Nephron progenitor cell (in vitro differentiated cells): ENCODE data around the gene SLC10A2.

Experiments
- DNase-seq: peaks from one replicate; pipeline ENCODE4 v3.0.0; 2021
- H3K27ac Mint-ChIP-seq: 2 replicates; pipeline ENCODE4 v1.8.0; 2021; ENCODE audit warnings: mild to moderate bottlenecking, moderate library complexity, mixed read lengths
- H3K27me3 Mint-ChIP-seq: 2 replicates; pipeline ENCODE4 v1.8.0; 2021; ENCODE audit warnings: mild to moderate bottlenecking, low read depth, mixed read lengths; ENCODE audit not compliant: poor library complexity
- H3K36me3 Mint-ChIP-seq: 2 replicates; pipeline ENCODE4 v1.8.0; 2021; ENCODE audit warnings: low read depth, mixed read lengths
- H3K4me1 Mint-ChIP-seq: 2 replicates; pipeline ENCODE4 v1.8.0; 2021; ENCODE audit warnings: mixed read lengths
- H3K4me3 Mint-ChIP-seq: 2 replicates; pipeline ENCODE4 v1.8.0; 2021; ENCODE audit warnings: mild to moderate bottlenecking, moderate library complexity, mixed read lengths
- H3K9me3 Mint-ChIP-seq: 2 replicates; pipeline ENCODE4 v1.8.0; 2021; ENCODE audit warnings: mild to moderate bottlenecking, moderate library complexity, mixed read lengths
- TF ChIP-seq, protein P1 (sequence below): fragments of 200-600 bp; sonication (generic); IDR thresholded peaks from 2 replicates; pipeline ENCODE4 v1.5.0; 2021; ENCODE audit warnings: antibody characterized with exemption

The SLC10A2 gene

DNA sequence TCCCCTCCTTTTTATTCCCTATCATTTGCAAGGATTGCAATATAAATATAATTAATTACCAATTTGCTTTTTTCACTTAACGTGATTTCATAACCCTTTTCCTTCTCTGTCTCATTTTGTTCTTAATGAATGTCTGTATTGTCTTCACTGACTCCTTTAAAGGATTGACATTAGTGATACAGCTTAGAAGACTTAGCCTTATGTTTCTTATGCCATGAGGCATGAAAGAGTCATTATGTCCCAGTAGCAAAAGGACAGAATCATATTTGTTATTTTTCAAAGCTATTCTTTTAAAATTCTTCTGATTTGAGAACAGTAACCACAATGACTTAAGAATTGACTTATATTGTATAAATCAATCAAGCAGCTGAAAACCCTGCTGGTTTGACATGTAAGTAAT is 26.2 kb downstream of the SLC10A2 start:
- Mint-ChIP-seq H3K27ac (no peak overlapping the region), H3K4me3 (no peak overlapping the region), H3K4me1 (peaks cover 22% of the 10 kb centered on the region), H3K27me3 (peaks cover 2% of the 10 kb centered on the region), H3K9me3 (no peaks in the 10 kb centered on the region), H3K36me3 (no peaks in the 10 kb centered on the region)
- TF ChIP-seq, protein P1, sequence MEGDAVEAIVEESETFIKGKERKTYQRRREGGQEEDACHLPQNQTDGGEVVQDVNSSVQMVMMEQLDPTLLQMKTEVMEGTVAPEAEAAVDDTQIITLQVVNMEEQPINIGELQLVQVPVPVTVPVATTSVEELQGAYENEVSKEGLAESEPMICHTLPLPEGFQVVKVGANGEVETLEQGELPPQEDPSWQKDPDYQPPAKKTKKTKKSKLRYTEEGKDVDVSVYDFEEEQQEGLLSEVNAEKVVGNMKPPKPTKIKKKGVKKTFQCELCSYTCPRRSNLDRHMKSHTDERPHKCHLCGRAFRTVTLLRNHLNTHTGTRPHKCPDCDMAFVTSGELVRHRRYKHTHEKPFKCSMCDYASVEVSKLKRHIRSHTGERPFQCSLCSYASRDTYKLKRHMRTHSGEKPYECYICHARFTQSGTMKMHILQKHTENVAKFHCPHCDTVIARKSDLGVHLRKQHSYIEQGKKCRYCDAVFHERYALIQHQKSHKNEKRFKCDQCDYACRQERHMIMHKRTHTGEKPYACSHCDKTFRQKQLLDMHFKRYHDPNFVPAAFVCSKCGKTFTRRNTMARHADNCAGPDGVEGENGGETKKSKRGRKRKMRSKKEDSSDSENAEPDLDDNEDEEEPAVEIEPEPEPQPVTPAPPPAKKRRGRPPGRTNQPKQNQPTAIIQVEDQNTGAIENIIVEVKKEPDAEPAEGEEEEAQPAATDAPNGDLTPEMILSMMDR, result no peak
- DNase-seq, result no peak

DNA sequence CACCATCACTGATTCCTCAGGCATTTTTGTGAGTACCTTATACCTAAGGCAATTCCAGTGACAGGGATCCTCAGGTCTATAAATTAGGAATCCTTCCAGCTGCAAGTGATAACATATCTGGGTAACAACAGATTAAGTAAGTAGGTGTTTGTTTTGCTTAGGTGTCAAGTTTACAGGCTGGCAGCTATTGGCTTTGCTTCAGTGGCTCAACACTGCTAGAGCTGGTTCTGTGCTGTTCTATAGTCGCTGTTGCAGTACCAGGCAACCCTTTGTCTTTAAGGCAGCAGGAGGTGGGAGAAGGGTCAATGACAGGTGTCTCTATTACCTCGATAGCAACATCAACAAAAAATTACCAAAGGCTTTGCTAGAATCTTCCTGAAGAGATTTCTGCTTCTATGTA is 27.0 kb downstream of the SLC10A2 start:
- Mint-ChIP-seq H3K4me3 (no peak overlapping the region), H3K9me3 (no peaks in the 10 kb centered on the region), H3K27ac (no peak overlapping the region), H3K4me1 (peaks cover 13% of the 10 kb centered on the region), H3K27me3 (no peaks in the 10 kb centered on the region), H3K36me3 (no peaks in the 10 kb centered on the region)
- peak; percentile 12 for DNase-seq
- TF ChIP-seq, protein P1, result no peak

DNA sequence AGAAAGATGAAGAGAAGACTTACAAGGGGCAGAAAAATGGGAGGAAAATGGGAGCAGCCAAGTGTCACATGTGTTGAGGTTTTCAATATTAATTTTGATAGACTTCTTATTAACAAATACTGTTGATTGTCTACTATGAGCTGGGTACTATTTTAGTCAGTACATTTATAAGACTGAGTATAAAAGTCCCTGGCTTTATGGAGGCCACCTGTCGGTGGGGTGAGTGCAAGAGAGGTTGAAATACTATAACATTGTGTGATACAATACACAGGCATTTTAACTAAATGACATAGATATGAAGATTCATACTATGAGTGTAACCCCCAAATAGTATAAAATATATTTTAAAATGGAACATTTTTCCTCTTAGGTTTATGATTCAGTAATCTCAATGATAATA is 29.9 kb downstream of the SLC10A2 start:
- Mint-ChIP-seq H3K27me3 (no peaks in the 10 kb centered on the region), H3K27ac (no peak overlapping the region), H3K4me1 (peaks cover 13% of the 10 kb centered on the region), H3K4me3 (no peak overlapping the region), H3K36me3 (no peaks in the 10 kb centered on the region), H3K9me3 (no peaks in the 10 kb centered on the region)
- no peak for DNase-seq
- TF ChIP-seq, protein P1, result no peak

DNA sequence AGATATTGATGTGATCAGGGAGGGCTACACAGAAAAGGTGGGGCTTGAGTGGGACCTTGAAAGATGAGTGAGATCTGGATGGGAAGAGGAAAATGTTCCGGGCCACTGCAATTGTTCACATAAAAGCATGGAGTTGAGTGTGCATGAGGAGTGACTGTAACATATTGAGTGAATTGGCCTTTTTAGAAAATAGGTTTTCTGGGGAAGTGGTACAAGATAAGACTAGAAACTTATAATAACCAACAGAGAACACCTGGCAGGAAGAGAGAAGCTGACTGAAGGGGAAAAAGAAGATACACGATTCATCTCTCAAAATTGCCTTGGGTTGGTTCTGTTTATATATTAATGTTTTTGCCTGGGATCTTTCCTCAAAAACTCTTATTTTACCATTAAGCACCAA is 32.2 kb downstream of the SLC10A2 start:
- Mint-ChIP-seq H3K4me1 (peaks cover 5% of the 10 kb centered on the region), H3K36me3 (no peaks in the 10 kb centered on the region), H3K27ac (no peak overlapping the region), H3K4me3 (no peak overlapping the region), H3K9me3 (no peaks in the 10 kb centered on the region), H3K27me3 (no peaks in the 10 kb centered on the region)
- no peak for DNase-seq
- TF ChIP-seq, protein P1, result no peak

DNA sequence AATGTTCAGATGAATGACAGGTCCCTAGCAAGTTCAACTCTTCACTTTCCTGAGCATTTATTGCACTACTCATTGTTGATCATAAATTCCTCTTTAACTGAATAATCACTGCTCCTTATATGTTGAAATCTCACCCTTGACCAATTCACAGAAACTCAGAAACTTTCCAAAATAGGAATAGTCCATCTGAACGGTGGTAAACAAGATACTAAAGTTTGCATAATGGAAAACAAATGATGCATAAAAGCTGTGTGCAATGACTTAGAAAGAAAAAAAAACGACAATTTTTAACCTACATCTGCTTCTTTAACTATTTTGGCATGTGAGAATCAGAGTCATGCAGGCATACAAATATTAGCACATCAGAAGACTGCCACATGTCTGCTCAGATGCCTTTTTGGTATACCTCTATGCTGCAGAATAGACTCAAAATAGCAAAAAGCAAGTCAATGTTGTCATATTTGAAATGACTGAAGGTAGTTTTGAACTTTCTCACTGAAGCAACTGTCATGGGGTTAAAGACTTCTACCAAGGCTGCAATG is 34.8 kb downstream of the SLC10A2 start:
- no peak overlapping the region for H3K27ac Mint-ChIP-seq
- no peak overlapping the region for H3K4me3 Mint-ChIP-seq
- no peak for DNase-seq
- H3K27me3 Mint-ChIP-seq, result no peaks in the 10 kb centered on the region
- H3K9me3 Mint-ChIP-seq, result peaks cover 9% of the 10 kb centered on the region
- H3K4me1 Mint-ChIP-seq, result no peaks in the 10 kb centered on the region
- peaks cover 7% of the 10 kb centered on the region for H3K36me3 Mint-ChIP-seq
- TF ChIP-seq, protein P1, result no peak

DNA sequence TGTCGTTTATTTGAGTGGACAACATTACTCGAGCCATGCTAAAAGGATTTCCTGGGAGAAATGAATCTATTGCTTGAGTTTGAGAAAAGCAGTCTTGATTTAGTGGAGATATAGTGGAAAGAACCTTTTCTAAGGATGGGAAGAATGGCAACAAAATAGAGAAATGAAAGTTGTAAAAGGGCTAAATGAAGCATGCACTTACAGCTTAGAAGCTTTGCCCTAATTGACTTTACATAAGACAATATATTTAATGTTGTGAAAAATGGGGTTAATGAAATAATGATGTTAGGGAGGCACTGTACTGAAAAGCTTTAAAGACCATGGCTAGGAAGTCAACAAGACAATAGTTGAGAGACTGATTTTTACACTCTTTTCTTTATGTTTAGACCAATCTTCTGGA is 35.4 kb downstream of the SLC10A2 start:
- no peak for DNase-seq
- H3K9me3 Mint-ChIP-seq, result peaks cover 13% of the 10 kb centered on the region
- no peak overlapping the region for H3K27ac Mint-ChIP-seq
- TF ChIP-seq, protein P1, result no peak
- peaks cover 7% of the 10 kb centered on the region for H3K36me3 Mint-ChIP-seq
- no peak overlapping the region for H3K4me3 Mint-ChIP-seq
- no peaks in the 10 kb centered on the region for H3K4me1 Mint-ChIP-seq
- peaks cover under 1% of the 10 kb centered on the region for H3K27me3 Mint-ChIP-seq
